Small intestine (tissue), 16 donors: ENCODE data around the gene DHCR24. TPM values are rescaled to one million over a fixed set of nuclear protein-coding genes. Genes with fewer than 3 reads are reported as not detected.
"Not testable (repeated sequence)": the region's sequence is repeated elsewhere in the genome, so short reads cannot be mapped to it uniquely, and the experiment has no call there.

Experiments used
- DNase-seq, 2 donors: peaks; one replicate each; pipeline versions ENCODE4 v3.0.0 to v3.0.0-alpha.2; 2013
- FAIRE-seq: peaks from 2 replicates; lab custom pipeline; 2012; peaks lifted over from hg19 to GRCh38; lab: Jason Lieb, UNC
- H3K27ac ChIP-seq, 3 donors: one replicate each; pipeline ENCODE4 v1.5.1; 2013; ENCODE audit warnings: low read length in 2 of 3, mild to moderate bottlenecking in 2 of 3, control low read depth in 1 of 3, inconsistent platforms in 1 of 3, low read depth in 1 of 3, moderate library complexity in 1 of 3
- H3K27me3 ChIP-seq, 3 donors: one replicate each; pipeline ENCODE4 v1.6.1; 2013; ENCODE audit warnings: low read length in 3 of 3, inconsistent platforms in 1 of 3; ENCODE audit not compliant: control insufficient read depth in 3 of 3, insufficient read depth in 3 of 3
- H3K36me3 ChIP-seq, 3 donors: one replicate each; pipeline ENCODE4 v1.6.1; 2013; ENCODE audit warnings: low read length in 3 of 3, inconsistent platforms in 1 of 3, low read depth in 1 of 3, mild to moderate bottlenecking in 1 of 3, moderate library complexity in 1 of 3; ENCODE audit not compliant: control insufficient read depth in 3 of 3, insufficient read depth in 2 of 3
- H3K4me1 ChIP-seq, 3 donors: one replicate each; pipeline ENCODE4 v1.6.1; 2013; ENCODE audit warnings: low read length in 2 of 3, inconsistent platforms in 1 of 3, low read depth in 1 of 3, mild to moderate bottlenecking in 1 of 3, moderate library complexity in 1 of 3; ENCODE audit not compliant: control insufficient read depth in 3 of 3, insufficient read depth in 2 of 3
- H3K4me3 ChIP-seq, 3 donors: one replicate each; pipeline ENCODE4 v1.5.1; 2013; ENCODE audit warnings: low read length in 3 of 3, control low read depth in 1 of 3, inconsistent platforms in 1 of 3, low read depth in 1 of 3, mild to moderate bottlenecking in 1 of 3, moderate library complexity in 1 of 3
- H3K9me3 ChIP-seq, 2 donors: one replicate each; pipeline ENCODE4 v1.6.1; 2013; ENCODE audit warnings: low read depth in 1 of 2, low read length in 1 of 2; ENCODE audit not compliant: control insufficient read depth in 2 of 2, insufficient read depth in 1 of 2
- WGBS, 3 donors: extraction: QIAGEN DNeasy Blood & Tissue Kit; methylation state at CpG; one replicate each; pipeline ENCODE4 v1.1.7; 2013; 5-methylcytosine and 5-hydroxymethylcytosine counted together
- long read RNA-seq, 10 donors: transcript quantifications; one replicate each; lab custom pipeline, GENCODE V29; 2026
- polyA plus RNA-seq, 4 donors: library from polyadenylated mRNA; stranded (reverse) in 3 of 4; unstranded in 1 of 4; fragments of 200-250 nt in 3 of 4; fragments of 120-200 nt in 1 of 4; gene quantifications; one replicate each; pipeline versions ENCODE4 v1.2.1 to v1.2.3, GENCODE V29; 2013
- donor health status: healthy with polysubstance abuse.
- donor health status: control.
- donor health status: control.
- donor health status: Bipolar disorder and iron deficiency.
- donor health status: healthy.

DHCR24 gene
- polyA plus RNA-seq, result 100 to 1,000 TPM in 1 of 4 donors, 10 to 100 TPM in 2, 1 to 10 TPM in 1; 7.0 to 162 (median 30.1) TPM
- long read RNA-seq, donor 1, result 0 reads
- long read RNA-seq, donor 2, full-length matches to known transcripts, result 1 of 1 reads
- long read RNA-seq, donor 2, partial matches to known transcripts, result 0 of 1 reads
- long read RNA-seq, donor 2, other reads (novel, unspliced or antisense), result 0 of 1 reads
- long read RNA-seq, donor 3, full-length matches to known transcripts, result 2 of 2 reads
- long read RNA-seq, donor 3, partial matches to known transcripts, result 0 of 2 reads
- long read RNA-seq, donor 3, other reads (novel, unspliced or antisense), result 0 of 2 reads
- long read RNA-seq, donor 4, result 0 reads
- long read RNA-seq, donor 5, result 0 reads
- long read RNA-seq, donor 6, full-length matches to known transcripts, result 3 of 3 reads
- long read RNA-seq, donor 6, partial matches to known transcripts, result 0 of 3 reads
- long read RNA-seq, donor 6, other reads (novel, unspliced or antisense), result 0 of 3 reads
- long read RNA-seq, donor 7, result 0 reads
- long read RNA-seq, donor 8, full-length matches to known transcripts, result 2 of 2 reads
- long read RNA-seq, donor 8, partial matches to known transcripts, result 0 of 2 reads
- long read RNA-seq, donor 8, other reads (novel, unspliced or antisense), result 0 of 2 reads
- long read RNA-seq, donor 9, full-length matches to known transcripts, result 1 of 1 reads
- long read RNA-seq, donor 9, partial matches to known transcripts, result 0 of 1 reads
- long read RNA-seq, donor 9, other reads (novel, unspliced or antisense), result 0 of 1 reads
- long read RNA-seq, donor 10, full-length matches to known transcripts, result 9 of 9 reads
- long read RNA-seq, donor 10, partial matches to known transcripts, result 0 of 9 reads
- long read RNA-seq, donor 10, other reads (novel, unspliced or antisense), result 0 of 9 reads

GRCh38 chr1:54886724-54887664 lies at the start of gene DHCR24:
TSS of gene DHCR24 (minus strand) at chr1:54887195. CDS start at chr1:54887119, 76 bp downstream.
- no peaks in the 10 kb centered on the region for H3K27me3 ChIP-seq
- peaks cover 0 to 11% (median 0%) of the 10 kb centered on the region in 3 donors for H3K36me3 ChIP-seq
- H3K27ac ChIP-seq, result peak within 1 kb of the TSS; percentile 34 to 69 (median 59)
- DNase-seq, result peak; percentile 89 to 92
- H3K9me3 ChIP-seq, result no peaks in the 10 kb centered on the region
- H3K4me1 ChIP-seq, result peaks cover 6 to 21% (median 13%) of the 10 kb centered on the region in 3 donors
- FAIRE-seq, result no peak
- 0% methylated on average over 67 to 109 of the region's 109 CpGs for WGBS, 3 donors
- peak within 1 kb of the TSS; percentile 66 to 80 (median 76) for H3K4me3 ChIP-seq

GRCh38 chr1:54936791-54937190 lies 49.8 kb upstream of the DHCR24 start:
- no peak overlapping the region for H3K27ac ChIP-seq
- DNase-seq, result no peak
- 62 to 78% (median 75%) methylated on average over 4 of the region's 4 CpGs for WGBS, 3 donors
- no peaks in the 10 kb centered on the region for H3K27me3 ChIP-seq
- peaks cover 0 to 3% of the 10 kb centered on the region in 2 donors for H3K9me3 ChIP-seq
- H3K4me3 ChIP-seq, result no peak overlapping the region
- no peak for FAIRE-seq
- no peaks in the 10 kb centered on the region for H3K36me3 ChIP-seq
- peaks cover 0 to 19% (median 0%) of the 10 kb centered on the region in 3 donors for H3K4me1 ChIP-seq

GRCh38 chr1:54934869-54935268 lies 47.9 kb upstream of the DHCR24 start:
- Histone ChIP-seq H3K36me3 (no peaks in the 10 kb centered on the region), H3K27me3 (no peaks in the 10 kb centered on the region), H3K27ac (no peak overlapping the region), H3K4me3 (no peak overlapping the region), H3K9me3 (peaks cover 0 to 3% of the 10 kb centered on the region in 2 donors), H3K4me1 (peaks cover 0 to 19% (median 0%) of the 10 kb centered on the region in 3 donors)
- DNase-seq (no peak), FAIRE-seq (no peak)

GRCh38 chr1:54934081-54934480 lies 47.1 kb upstream of the DHCR24 start:
- peaks cover 0 to 12% (median 0%) of the 10 kb centered on the region in 3 donors for H3K4me1 ChIP-seq
- not testable (repeated sequence) for H3K9me3 ChIP-seq, DNase-seq, H3K27me3 ChIP-seq, H3K4me3 ChIP-seq, H3K27ac ChIP-seq, H3K36me3 ChIP-seq, FAIRE-seq
- 88 to 90% (median 89%) methylated on average over 6 of the region's 6 CpGs for WGBS, 3 donors

- Histone ChIP-seq H3K36me3 (no peaks in the 10 kb centered on the region), H3K9me3 (peaks cover 0 to 3% of the 10 kb centered on the region in 2 donors), H3K27me3 (no peaks in the 10 kb centered on the region), H3K27ac (no peak overlapping the region), H3K4me3 (no peak overlapping the region), H3K4me1 (peaks cover 0 to 6% (median 0%) of the 10 kb centered on the region in 3 donors)
- FAIRE-seq (no peak), DNase-seq (no peak)
- WGBS, 3 donors, result 43 to 88% (median 84%) methylated on average over 1 of the region's 1 CpG
These were observed 44.4 kb upstream of the DHCR24 start for GRCh38 chr1:54931275-54931840.

- no peak overlapping the region for H3K27ac ChIP-seq
- H3K36me3 ChIP-seq, result no peaks in the 10 kb centered on the region
- peaks cover 0 to 6% (median 0%) of the 10 kb centered on the region in 3 donors for H3K4me1 ChIP-seq
- DNase-seq (no peak), FAIRE-seq (no peak)
- no peak overlapping the region for H3K4me3 ChIP-seq
- H3K9me3 ChIP-seq, result peaks cover 0 to 3% of the 10 kb centered on the region in 2 donors
- H3K27me3 ChIP-seq, result no peaks in the 10 kb centered on the region
These were observed 42.7 kb upstream of the DHCR24 start for GRCh38 chr1:54929700-54930099.

- no peaks in the 10 kb centered on the region for H3K9me3 ChIP-seq
- H3K36me3 ChIP-seq, result no peaks in the 10 kb centered on the region
- peaks cover 0 to 6% (median 0%) of the 10 kb centered on the region in 3 donors for H3K4me1 ChIP-seq
- H3K27me3 ChIP-seq, result no peaks in the 10 kb centered on the region
- WGBS, 3 donors, result 80 to 91% (median 84%) methylated on average over 2 of the region's 2 CpGs
- H3K27ac ChIP-seq, result no peak overlapping the region
- no peak for FAIRE-seq
- H3K4me3 ChIP-seq, result no peak overlapping the region
- DNase-seq, result no peak
These were observed 41.3 kb upstream of the DHCR24 start for GRCh38 chr1:54928327-54928726.
